ELF-1 (cell line): ENCODE results near the gene HBS1L.
"Not testable (repeated sequence)": the region's sequence is repeated elsewhere in the genome, so short reads cannot be mapped to it uniquely, and the experiment has no call there.

Source experiments
- DNase-seq: peaks from one replicate; pipeline ENCODE4 v3.0.0-alpha.2; 2016; ENCODE audit warnings: low read depth, low spot score

HBS1L gene

DNA sequence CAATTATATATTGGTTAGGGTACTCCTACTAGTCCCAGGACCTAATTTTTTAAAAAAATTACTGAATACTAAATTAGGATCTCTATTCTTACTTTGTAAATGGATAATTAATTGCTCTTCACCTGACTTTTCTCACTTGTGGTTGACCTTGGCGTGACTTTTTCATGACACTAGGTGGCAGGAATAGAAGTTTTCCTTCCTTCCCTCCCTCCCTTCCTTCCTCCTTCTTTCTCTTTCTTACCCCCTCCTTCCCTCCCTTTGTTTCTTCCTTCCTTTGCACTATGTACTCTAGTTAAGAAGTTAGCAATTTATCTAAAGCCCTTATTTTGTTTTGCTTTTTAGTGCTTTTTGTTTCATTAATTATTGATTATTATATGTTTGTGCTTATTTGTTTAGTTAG, 20.4 kb upstream of the HBS1L start:
- no peak for DNase-seq

DNA sequence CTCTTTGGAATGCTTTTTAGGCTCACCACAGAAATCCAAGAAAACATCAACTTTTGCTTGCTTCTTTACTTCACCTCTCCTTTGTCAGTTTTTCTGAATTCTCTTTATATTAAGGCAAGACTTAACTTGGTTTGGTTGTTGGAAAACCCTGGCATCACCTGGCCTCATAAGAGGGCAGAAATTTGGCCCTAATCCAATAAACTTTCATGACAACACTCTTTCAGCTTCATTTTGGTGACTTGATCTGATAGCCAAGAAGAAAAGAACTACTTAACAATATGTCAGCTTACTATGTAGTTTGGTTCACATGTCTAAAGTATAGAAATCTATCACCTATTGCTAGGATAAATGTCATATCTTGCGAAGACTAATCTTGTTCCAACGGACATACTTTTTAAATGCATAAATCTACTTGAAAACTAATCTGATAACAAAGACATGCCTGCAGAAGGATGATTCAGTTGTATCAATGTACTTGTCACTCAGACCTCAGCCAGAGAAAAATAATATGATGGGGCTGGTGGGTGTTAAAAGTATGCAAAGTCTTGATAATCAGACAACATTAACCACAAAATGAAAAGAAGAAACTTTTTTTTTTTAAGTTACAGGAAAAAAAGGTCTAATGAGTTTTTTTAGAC, 19.3 kb upstream of the HBS1L start:
- DNase-seq, result no peak

DNA sequence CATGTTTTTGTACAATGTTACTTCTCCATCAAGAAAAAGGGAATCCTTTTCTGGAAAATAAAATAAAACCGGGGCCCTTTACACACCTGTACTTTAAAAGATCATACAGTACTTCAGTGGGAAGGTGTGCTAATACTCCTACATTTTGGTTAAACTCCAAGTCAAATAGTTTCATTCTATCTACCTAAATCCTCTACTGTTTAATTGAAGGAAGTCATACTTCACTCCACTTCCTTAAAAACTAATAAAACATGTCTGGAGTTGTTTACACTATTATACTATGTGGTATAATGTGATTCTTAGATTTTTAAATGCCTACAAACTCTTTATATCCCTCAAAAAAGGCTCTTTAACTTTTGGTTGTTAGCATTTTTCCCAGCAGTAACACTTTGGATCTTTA, 18.6 kb upstream of the HBS1L start:
- no peak for DNase-seq

DNA sequence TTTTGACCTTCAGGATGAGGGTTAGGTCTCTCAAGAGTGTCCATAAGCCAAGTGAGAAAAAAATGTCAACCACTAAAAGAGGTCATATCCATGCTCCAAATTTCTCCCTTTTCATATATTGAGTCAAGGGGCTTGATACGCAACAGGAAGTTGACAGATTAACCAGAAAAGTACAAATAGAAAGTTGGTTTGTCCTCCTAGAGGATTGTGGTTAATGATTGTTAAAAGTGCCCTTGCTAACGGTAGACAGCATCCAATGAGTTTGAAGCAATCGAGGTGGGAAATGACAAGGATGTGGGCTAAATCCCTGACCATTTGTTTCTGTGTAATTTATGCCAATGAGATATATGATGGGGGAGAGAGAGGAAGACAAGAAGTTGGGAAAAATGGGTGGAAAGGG, 18.1 kb upstream of the HBS1L start:
- DNase-seq, result no peak

DNA sequence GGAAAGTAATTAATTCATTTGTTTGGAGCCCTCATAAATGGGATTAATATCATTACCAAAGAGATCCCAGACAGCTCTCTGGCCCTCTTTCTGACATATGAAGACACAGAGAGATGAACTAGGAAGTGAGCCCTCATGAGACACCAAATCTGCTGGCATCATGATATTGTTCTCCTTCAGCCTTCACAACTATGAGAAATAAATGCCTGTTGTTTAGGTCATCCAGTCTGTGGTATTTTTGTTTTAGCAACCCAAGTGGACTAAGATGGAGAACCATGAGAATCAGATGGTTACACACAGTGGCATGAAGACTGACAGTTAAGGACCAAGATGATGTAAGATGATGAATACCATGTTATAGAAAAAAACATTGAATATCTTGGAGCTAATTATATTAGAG, 16.9 kb upstream of the HBS1L start:
- no peak for DNase-seq

DNA sequence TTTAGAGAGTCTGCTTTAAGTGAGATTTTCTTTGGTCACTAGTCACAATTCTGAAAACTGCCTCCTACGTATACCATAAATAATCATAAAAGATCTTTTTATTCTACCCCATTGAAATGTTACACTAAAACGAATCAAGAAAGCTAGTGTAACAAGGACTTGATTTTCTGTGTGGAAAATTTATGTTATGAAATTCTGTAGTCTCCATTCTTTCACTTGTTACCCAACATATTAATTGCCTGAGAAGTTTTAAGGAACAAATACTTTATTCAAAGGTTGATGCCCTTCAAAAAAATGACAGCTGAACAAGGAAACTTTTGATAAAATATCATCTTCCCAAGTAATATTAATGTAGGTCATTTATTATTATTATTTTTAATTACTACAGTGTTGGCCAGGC, 13.3 kb upstream of the HBS1L start:
- DNase-seq, result no peak

DNA sequence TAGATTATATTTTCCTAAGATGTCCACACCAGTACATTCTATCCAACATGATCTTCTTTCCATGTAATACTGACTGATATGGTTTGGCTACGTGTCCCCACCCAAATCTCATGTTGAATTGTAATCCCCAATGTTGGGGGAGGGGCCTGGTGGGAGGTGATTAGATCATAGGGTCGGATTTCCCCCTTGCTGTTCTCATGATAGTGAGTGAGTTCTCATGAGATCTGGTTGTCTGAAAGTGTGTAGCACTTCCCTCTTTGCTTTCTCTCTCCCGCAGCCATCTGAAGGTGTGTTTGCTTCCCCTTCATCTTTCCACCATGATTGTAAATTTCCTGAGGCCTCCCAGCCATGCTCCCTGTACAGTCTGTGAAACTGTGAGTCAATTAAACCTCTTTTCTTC, 12.2 kb upstream of the HBS1L start:
- no peak for DNase-seq

DNA sequence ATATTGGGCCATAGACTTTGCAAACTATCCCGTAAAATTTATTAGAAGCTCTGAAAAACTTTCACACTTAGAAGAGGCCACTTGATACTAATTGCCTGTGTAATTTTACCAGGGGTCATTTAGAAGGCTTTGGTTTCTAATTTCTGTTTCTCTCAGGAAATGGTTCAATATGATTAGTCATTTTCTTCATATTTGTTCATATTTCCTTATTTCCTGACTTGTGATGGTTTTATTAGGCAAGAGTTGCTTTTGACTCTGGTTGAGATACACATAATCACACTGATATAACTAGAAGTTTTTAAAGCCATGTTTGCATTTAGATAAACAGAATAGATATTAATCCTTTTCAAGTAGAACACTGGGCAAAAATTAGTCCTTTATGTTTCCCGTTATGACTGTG, 11.8 kb upstream of the HBS1L start:
- no peak for DNase-seq

DNA sequence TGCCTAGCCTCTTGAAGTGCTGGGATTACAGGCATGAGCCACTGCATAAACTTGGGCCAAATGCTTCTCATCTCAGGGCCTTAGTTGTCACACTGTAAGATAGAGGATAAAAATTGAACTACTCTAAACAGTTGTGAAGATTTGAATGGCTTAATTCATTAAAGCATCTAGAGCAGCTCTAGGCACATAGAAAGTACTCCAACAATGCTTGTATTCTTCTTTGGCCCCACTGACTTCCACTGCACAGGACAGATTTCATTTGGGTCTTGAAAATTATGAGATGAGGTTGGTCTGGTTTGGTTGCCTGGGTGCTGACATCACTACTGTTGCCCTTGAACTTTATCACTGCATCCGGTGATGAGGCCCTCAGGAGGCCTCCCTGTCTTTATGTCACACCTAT, 10.0 kb upstream of the HBS1L start:
- DNase-seq, result no peak

DNA sequence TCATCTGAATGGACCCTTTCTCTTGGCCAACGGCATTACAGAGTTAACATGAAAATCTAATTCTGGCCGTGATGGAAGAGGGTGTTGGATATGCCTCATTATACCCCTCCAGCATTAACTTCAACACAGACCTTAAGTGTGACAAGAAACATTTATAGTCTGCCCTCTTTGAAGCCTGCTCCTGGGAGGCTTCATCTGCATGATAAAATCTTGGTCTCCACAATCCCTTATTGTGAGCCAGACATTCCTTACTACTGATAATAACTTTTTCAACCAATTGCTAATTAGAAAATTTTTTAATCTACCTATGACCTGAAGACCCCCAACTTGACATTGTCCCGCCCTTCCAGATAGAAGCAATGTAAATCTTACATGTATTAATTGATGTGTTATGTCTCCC, 9.3 kb upstream of the HBS1L start:
- DNase-seq, result no peak

DNA sequence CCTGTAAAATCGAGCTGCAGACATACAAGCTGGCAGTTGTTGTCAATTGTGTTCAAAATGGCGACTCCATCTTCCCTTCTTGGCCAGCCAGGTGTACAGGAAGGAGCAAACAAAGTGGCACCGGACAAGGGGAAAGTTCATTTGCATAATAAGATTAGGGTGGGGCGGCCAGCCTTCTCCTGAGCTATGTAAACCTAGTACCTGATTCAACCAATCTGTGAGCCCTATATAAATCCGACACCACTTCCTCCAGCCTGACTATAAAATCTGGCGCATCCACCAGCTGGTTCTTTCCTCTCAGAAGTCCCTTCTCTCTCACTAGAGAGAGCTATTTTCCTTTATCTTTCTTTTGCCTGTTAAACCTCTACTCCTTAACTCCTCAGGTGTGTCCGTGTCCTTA, 8.1 kb upstream of the HBS1L start:
- peak; percentile 11 for DNase-seq

DNA sequence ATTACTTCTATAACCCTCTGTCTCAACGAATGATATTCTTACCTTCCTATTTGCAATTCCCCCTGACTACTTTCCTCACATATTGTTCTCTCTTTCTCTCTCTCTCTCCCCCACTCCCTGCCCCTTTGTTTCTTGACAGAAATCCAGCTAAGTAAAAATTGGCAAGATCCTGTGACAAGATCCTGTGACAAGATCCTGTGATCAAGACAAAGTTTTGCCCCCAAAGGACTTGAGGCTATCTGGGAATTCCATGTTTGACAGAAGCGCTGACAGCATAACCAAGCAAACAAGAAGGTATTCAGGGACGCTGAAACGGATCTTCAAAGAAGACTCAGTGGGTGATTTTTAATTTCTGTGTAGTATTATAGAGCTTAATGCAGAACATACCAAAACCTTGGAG, 5.5 kb upstream of the HBS1L start:
- DNase-seq, result no peak

DNA sequence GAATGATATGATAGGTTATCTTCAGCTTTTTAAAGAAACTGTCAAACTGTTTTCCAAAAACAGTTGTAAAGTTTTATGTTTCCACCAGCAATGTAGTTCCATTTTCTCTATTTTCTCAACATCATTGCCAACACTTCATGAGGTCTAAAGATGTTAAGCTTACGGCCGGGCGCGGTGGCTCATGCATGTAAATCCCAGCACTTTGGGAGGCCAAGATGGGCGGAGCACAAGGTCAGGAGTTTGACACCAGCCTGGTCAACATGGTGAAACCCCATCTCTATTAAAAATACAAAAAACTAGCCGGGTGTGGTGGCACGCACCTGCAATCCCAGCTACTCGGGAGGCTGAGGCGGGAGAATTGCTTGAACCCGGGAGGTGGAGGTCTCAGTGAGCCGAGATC, 3.7 kb upstream of the HBS1L start:
- DNase-seq, result not testable (repeated sequence)

DNA sequence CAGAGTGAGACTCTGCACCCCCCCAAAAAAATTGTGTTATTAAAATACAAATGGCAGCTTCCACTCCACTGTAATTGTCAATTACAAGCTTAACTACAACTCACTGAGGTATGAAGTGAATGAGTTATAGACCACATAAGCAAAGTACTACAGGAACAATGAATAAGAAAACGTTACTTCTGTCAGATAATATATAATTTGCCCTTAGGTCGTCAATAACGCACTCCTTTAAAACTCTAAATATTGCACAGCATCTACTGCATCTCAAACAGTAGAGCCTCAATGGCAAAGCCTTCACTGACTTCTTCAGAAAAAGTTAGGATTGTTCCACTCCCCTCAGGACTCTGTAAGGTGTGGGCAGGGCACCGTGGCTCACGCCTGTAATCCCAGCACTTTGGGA, 2.0 kb upstream of the HBS1L start:
- no peak for DNase-seq

DNA sequence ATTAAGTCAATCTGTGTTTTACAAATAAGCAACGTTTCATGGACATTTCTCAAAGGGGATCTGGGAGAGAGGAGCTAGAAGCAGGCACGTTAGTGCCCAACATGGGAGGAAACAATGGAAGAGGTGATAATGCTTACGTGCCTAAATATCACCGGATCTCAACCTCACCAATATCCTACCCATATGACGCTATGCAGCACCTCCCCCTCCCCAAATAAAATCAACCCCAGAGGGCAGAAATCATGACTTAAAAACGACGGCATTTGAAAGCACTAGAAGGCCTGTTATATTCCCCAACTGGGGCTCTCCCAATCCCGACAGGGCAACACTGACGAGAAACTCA, 425 bp downstream of the HBS1L start:
- no peak for DNase-seq

DNA sequence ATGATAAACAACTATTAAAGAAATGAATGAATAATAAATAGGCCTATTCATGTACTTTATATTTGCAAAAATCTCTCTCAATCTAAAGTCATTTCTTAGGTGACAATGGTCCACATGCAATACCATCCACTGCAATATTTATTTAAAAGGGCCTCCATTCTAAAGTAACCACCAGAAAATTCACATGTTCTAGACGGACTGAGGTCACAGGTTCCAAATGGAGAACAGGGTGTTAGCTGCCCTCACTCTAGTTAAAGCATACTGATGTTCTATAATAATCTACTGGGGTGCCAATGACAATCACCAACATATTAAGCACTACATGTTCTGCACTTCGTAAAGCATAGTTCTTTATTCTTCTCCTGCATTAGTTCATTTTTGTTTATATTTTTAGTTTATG, 1.2 kb downstream of the HBS1L start:
- DNase-seq, result no peak

DNA sequence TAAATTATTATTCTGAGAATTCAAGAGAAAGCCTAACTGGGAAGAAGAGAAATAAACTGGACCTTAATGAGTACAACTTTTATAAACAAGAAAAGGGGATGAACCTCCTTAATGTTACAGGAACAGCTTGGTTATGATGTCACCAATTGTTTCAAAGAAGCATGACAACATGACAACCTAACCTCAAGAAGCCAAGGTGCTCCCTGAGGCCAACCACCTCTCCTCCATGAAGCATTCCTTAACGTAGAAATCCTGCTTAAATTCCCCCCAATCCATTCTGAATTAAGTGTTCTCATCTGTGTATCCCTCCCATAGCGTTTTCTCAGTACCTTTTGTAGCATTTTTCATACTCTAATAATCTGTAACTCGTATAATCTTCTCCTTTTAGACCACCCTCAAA, 1.7 kb downstream of the HBS1L start:
- DNase-seq, result no peak

DNA sequence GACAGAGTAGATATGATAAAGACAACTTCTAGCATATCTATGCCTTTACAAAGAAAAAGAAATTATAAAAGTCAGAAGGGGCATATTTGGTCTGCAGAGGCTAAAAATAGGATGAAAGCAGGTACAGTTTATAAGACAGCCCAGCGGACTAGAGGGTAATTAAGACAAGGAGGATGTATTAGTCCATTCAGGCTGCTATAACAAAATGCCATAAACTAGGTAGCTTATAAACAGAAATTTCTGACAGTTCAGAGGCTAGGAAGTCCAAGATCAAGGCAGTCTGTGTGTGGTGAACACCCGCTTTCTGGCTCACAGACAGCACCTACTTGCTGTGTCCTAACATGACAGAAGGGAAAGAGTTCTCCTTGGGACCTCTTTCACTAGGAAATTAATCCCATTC, 5.7 kb downstream of the HBS1L start:
- DNase-seq, result no peak

DNA sequence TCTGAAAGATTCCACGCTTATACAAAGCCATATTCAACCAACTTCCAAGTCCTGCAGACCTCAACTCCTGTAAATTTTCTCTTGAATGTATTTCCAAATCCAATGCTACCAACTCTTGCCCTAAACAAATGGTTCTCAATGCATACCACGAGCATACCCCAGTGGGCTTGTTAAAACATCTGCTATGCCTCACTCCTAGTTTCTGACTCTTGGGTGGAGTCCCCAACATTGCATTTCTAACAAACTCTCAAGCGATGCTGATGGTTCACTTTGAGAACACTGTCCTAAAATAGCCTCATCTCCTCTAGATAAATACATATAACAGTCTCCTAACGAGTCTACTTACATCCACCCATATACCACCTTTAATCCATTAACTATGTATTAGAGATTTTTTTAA, 7.3 kb downstream of the HBS1L start:
- DNase-seq, result no peak

DNA sequence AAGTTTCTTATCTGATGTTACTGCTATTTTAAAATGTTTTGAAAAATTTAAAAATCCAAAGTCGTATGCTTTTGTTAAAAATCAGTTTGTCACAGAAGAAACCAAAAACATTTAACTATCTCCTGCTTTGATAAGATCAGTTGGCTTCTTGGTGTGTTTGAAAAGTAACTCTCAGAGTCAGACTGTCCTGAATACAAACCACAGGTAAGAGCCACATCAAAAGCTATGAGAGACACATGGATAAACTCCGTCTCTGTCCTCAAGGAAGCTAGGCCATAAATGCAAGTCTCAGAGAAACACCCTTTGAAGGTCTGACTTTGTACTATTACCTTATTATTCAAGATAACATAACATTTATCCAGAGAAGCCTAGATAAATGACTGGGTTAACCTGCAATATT, 7.7 kb downstream of the HBS1L start:
- DNase-seq, result no peak

DNA sequence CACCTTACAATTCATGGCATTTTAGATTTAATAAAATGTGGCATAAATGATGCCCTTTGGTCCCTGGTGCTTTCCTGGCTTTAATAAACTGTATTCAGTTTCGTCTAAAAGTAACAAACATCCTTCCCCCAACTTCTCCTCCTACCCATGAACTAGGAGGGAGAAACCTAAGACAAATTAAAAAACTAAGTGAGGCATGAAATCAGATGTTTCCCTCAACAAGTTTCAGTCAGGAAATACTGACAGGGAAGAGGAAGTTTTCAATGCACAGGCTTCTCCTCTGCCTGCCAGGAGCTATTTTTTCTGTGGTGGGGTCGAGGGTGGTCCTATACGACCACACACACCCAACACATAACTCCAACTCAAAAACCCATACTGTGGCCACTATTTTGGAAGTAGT, 10.0 kb downstream of the HBS1L start:
- DNase-seq, result no peak

DNA sequence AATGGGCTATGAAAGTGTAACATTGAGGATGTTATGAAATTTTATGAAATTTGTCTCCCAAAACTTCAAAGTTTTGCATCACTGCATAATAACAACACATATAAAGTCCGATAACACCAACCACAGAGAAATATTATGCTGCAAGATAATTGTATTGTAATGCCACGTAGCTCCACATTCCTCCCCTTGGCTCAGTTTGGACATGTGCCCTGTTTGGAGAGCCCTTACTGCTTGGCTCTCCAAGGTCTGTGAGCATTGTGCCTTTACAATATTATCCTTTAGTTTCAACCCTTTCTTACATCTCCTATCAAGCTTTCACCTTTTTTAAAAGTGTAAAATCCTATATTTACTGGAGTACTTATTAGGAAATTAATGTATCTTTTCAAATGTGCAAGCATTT, 10.8 kb downstream of the HBS1L start:
- DNase-seq, result no peak

DNA sequence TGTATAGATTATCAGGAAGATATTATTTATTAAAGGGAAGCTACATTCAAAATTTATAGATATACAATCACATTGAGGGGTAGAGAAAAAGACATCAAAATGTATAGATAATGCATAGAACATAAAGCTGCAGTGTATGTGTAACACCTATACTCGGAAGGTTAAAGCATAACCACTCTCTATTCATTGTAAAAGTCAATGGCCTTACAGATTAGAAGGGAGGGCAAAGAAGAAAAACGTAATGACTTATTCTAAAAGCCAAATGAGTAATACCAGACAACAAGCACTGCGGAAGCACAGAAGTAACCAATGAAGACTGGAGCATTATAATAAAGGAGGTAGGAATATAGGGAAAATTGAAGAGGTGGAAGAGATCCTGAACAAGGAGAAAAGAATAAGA, 11.3 kb downstream of the HBS1L start:
- no peak for DNase-seq

DNA sequence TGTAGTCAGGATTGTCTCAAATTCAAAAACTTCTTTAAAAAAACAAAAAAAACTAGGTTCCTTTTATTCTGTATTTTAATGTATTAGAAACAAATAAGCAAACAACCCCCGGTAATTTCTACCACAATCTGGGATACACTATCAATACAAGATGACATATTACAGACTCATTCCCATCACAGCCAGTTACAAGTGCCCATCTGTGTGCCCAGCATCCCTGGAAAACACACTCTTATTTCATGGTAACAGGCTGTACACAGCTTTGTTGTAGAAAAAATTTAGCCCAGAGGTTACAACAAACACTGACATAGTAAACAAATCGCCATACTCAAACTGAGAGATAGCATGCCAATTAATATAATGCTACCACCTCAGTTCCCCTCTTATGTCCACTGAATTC, 16.3 kb downstream of the HBS1L start:
- DNase-seq, result no peak

DNA sequence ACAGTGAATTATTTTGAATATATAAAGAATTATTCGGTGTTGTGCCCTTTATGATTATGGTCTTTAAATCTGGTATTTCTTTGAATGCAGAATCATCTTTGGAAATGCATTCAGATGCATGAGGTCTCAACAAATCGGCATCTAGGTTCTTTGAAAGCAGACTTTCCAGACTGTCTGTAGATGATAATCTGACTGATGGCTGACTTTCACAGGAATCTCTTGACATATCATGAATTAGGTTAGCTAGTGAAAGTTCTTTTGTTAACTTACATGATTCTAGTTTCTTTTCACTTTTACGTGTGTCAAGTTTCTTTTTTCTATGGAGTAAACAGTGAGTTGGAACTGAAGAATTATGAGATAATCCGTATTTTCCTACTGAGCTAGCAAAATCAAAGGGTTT, 17.1 kb downstream of the HBS1L start:
- no peak for DNase-seq
